MV-4-11 (cell line): ENCODE data around the gene STIM2.
A peak's percentile ranks its signal among the peaks of the same experiment; 100 is the strongest.
"Not testable (repeated sequence)": the region's sequence is repeated elsewhere in the genome, so short reads cannot be mapped to it uniquely, and the experiment has no call there.

Experiments
- DNase-seq: peaks from one replicate; lab custom pipeline; 2025; lab: John Stamatoyannopoulos, UW

Gene STIM2

DNA sequence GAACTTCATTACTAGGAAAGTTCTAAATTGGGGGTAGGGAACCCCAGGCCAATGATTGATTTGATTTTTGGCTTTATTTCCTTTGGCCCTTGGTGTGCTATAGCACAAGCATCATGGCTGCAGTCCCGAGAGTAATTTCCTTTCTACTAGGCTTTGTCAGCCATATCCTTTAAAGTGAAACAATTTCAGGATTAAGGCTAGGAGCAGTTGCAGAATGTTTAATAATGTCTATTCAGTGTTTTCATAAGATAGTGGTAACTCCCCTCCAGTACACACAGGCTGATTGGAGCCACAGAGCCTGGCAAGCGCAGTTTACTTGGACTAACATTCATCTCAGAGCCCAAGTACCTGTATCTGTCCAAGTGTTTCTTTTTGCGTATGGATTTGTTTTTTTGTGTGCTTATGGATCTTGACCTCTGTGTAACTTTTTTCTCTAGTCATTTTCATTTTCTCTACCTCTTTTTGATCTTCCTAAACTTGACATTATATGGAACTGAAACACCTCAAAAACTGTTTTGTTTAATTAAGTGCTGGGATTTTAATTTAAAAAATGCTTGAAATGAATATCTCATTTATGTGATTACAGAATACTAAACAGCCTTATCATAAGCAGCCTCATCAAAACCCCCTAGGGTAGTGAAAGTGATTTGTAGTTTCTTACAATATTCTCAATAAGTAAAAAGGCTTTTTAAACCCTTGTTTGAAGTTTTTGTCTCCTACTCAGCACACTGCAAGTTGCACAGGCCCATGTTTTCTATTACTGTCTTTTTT lies 7.5 kb downstream of the STIM2 start:
- no peak for DNase-seq

DNA sequence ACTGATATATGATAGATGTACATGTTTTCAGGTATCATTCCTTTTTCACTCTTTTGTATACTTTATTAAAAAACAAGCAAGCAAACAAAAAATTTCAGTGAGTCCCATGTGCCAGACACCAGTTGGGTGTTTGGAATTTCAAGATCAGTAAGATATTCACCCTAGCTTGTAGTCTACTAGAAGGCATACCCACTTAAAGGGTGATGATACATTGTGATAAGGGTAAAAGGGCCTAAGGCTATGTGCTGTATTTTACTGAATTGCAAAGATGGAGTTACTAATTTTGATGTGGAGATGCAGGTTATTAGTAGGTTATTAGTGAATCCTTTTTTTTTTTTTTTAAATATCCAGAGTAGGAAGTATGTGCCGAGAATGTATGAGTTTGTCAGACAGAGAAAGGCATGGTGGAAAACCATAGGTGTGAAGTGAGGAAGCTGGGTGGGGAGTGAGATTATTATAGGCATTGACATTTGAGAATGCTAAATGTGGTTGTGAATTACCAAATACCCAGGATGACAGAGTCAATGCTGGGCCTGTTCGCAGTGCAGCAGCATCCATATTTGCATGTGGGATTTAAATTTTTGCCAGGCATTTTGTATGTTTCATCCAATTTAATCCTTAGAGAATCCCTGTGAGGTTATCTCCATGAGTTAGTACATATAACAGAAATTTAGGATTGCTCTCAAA lies 10.1 kb downstream of the STIM2 start:
- no peak for DNase-seq

DNA sequence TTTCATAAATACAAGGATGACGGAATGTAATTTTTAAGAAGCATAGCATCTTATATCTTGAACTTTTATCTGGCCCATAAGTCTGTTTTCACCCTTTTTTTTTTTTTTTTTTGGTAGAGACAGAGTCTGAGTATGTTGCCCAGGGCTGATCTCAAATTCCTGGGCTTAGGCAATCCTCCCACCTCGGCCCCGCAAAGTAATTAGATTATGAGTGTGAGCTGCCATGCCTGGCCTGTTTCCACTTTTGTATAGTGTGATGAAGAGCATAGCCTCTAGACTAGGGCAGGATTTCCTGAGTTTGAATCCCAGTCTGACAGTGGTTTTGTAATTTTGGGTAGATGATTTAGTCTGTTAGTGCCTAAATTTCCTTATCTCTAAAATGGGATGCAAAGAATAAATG lies 11.0 kb downstream of the STIM2 start:
- no peak for DNase-seq

DNA sequence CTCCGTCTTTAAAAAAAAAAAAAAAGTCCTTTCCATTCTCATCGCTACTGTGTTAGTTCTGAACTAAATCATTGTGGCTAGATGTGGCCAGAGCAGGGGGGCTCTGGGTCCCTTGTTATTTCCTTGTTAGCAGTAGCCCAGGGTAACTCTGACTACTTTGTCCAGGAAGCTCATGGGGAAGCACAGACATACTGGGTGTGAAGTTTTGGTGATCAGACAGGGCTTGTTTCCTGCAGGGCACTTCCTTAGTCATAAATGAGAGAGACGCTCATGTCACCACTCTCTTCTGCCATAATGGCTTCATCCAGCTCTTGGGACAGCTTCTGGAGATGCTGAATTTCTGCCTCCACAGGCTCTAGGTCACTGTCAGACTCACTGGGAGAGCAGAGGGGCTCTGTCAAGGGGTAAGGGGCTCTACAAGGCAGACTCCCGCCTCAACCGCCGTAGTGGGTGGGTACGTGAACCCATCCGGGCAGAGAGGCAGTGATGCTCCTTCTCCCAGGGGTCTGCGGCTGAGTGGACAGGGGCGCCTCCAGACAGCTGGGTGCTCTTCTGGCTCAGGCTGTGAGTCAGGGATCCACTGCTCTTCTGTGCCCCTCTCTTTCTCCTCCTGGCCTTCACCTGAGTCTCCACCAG lies 12.9 kb downstream of the STIM2 start:
- peak; percentile 21 for DNase-seq

DNA sequence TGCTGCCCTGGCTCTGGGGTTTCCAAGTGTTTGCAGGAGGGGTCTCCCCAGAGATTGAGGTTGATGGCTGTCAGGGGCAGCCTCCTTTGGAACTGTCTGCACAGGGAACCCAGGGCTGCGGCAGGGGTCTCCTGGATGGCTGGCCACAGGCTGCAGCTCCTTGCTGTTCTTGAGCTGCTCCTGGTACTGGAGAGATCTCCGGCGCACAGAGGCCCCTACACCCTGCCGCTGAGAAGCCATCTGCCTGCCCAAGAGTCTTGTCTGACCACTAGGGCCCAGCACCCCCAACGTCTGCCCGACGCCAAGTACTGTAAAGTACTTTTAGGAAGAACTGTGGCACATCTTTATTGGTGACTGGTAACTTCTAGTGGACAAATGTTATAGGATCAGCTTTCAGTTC lies 13.5 kb downstream of the STIM2 start:
- no peak for DNase-seq

DNA sequence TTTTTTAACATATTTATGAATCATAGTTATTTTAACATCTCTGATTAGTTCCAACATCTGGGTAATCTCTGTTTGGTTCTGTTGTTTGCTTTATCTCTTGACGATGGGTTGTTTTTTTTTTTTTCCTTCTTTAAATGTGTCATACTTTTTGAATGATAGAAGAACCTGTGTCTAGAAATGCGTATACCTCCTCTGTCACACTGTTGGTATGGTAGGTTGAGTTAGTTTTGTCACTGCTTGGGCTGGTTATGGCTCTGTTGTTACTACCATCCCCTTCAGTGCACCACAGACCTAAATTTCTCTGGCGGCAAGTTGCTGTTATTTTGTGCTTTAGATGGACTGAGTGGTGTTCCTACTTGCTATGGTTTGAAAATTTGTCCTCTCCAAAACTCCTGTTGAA lies 16.8 kb downstream of the STIM2 start:
- DNase-seq: no peak

DNA sequence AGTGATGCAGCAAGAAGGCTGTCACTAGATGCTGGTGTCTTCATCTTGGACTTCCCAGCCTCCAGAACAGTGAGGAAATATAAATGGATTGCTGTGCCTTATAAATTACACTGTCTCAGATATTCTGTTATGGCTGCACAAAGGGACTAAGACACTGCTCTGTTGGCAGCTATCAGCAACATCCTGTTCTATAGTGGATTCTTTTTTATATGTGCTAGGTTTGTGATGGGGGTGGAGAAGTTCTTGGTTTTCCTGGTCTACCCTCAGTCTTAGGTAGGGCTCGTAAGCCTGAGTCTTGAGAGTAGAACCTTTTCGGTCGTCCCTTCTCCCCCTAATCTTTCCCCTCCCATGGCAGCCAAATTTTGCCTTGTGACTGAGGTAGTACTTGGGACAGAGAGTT lies 17.3 kb downstream of the STIM2 start:
- no peak for DNase-seq

DNA sequence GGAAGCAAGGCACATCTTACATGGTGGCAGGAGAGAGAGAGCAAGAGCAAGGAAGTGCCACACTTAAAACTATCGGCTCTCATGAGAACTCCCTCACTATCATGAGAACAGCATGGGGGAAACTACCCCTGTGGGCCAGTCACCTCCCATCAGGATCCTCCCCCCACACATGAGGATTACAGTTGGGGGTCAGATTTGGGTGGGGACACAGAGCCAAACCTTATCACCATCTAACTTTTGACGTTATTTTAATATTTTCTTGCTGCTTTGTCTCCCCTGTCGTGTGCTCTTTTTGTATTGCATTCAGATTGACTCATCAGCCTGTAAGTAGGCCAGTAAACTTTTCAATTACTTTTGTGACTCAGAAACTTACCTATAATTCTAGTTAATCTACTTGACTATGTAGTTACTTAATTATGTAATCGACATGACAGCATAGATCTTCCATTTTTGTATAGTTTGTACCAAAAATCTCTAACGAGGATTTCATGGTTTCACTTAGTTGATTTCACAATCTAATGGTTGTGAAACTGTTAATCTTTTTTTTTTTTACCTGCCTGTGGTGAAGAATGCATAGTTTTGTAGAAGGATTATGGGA lies 18.3 kb downstream of the STIM2 start:
- peak; percentile 3 for DNase-seq

DNA sequence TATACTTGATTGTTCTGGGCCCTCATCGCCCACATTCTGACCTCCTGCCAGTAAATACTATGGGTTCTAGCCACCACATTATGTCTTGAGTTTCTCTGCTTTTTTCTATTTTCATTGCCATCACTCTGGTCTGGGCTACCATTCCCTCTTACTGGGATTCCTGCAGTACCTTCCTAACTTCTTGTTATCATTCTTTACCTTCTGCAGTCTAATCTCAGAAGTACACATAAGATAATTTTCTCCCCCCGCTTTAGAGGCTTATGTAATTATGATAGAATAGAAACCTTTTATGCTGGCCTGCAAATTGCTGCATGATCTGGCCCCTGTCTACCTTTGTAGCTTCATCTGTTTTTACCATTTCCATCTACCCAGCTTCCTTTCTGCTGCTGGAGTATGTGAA lies 19.2 kb downstream of the STIM2 start:
- no peak for DNase-seq

DNA sequence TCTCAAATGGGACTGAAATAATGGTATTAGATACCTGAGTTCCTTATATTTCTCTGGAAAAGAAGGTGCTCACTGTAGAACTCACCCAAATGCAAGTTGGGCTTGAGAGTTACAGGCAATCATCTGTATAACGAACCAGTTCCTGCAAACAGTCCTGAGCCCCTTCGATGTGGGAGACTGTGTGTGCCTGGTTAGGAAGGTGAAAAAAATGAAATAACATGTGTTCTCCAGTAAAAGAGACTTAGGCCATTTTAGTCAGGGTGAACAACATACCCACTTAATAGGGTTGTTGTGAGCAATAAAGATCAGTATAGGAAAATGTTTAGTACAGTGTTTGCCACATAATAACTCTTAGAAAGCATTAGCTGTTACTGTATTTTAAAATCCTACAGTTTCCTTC lies 23.4 kb downstream of the STIM2 start:
- DNase-seq: no peak

DNA sequence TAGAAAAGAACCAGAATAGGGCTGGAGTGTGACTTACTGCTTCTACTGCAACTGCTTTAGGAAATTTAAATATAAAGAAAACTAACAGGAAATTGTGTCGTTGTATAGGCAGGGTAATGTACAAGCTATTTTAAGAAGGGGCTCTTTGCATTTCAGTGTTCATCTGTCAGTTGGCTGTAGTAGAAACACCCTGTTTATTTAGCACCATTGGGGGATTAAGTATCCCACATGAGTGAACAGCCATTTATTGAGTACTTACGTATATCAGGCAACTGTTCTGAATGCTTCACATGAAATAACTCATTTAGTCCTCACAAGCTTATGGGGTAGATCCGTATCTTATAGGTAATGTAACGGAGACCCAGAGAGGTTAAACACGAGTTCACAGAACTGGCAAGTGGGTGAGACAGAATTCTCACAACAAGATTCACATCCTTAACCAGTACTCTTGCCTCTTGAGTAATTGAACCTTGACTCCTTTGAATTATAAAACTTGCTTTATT lies 23.9 kb downstream of the STIM2 start:
- no peak for DNase-seq

DNA sequence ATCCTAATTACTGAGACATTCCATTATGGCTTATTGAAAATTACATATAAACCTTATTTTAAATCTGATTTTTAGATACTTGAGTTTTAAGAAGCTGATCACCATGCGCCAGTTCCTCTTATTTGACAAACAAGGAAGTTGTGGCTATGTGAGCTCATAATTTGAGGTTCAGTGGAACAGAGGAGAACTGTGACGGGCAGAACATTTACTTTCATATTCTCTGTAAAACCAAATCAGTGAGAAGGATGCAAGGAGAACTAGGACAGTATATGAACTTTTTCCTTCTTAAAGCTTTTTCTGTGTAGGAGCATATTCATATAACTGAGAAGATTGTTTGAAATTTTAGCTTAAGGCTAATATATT lies 25.3 kb downstream of the STIM2 start:
- DNase-seq: peak; percentile 94

DNA sequence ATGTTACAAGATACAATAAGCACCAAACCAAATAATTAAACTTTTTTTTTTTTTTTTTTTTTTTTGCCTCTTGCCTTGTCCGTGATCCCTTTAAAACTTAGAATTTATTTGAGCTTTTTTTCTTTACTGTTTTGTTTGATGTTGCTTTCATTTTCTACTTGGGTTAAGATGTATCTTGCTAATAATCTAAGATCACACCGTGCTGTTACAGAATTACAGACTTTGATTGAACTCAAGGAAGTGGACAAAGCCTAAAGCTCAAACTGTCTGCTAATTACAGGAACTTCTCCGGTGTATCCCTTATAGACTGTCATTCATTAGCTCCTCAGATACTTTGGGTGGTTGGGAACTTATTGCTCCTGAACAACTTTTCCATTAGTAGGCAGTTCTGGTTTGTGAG lies 26.5 kb downstream of the STIM2 start:
- no peak for DNase-seq

DNA sequence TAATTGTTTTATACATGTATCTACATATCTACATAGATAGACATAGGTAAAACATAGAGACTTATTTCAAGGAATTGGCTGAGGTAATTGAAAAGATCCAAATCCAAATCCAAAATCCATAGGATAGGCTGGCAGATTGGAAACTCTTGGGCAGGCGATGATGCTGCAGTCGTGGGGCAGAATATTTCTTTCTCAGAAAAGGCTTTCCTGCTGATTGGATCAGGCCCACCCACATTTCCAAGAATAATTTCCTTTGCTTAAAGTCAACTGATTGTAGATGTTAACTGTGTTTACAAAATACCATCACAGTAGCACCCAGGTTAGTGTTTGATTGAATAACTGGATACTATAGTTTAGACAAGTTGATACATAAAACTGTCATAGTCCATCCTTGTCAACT lies 27.2 kb downstream of the STIM2 start:
- DNase-seq: no peak

DNA sequence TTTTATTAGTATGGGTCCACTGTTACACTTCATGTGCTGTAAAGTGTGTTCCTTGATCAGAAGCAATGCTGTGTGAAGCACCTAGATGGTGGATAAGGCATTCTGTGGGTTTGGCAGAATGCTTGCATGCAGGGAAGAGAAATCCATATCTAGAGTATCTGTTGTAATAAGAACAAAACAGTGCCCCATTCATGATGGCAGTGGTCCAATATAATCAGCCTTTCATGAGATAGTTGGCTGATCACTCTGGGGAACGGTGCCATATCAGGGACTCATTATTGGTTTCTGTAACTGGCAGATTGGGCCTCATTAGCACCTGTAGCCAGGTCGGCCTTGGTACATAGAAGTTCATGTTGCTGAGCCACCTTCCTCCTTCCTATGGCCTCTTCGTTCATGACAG lies 28.7 kb downstream of the STIM2 start:
- DNase-seq: no peak

DNA sequence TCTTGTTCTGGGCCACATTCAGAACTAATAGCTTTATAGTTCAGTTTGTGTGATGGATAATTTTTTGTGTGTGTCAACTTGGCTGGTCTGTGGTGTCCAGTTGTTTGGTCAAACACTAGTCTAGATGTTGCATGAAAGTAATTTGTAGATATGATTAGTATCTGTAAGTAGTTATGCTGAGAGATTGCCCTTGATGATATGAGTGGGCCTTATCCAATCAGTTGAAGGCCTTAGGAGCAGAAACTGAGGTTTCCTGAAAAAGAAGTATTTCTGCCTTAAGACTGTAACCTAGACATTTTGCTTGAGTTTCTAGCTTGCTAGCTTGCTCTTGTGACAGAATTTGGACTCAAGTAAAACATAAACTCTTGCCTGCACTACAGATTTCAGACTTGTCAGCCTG lies 30.4 kb downstream of the STIM2 start:
- no peak for DNase-seq

DNA sequence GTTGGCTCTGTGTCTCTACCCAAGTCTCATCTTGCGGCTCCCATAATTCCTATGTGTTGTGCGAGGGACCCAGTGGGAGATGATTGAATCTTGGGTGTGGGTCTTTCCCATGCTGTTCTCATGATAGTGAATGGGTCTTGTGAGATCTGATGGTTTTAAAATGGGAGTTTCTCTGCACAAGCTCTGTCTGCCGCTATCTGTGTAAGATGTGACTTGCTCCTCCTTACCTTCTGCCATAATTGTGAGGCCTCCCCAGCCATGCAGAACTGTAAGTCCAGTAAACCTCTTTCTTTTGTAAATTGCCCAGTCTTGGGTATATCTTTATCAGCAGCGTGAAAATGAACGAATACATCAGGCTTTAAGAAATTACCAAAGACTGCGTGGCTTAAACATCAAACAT lies 31.2 kb downstream of the STIM2 start:
- DNase-seq: no peak

DNA sequence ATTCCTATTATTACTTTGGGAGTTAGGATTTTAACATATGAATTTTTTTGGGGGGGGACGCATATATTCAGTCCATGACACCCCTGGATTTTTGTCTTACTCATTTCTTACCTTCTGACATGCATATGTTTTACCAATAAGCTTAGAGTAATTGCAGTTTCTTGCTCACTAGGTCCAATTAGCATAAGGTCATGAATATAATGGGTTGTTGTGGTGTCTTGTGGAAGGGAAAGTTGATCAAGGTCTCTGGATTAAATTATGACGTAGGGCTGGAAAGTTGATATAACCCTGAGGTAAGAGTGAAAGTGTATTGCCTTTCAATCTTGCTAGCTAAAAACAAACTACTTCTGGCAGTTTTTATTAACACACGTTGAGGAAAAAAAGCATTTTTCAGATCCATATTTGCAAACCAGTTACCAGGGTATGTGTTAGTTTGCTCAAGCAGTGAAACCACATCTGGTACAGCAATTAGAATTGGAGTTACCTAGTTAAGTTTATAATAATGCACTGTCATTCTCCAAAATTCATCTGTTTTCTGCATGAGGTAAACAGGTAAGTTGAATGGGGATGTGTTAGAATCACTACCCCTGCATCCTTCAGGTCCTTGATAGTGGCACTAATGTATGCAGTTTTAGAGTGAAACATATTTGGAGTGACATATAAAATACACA lies 32.0 kb downstream of the STIM2 start:
- DNase-seq: no peak

DNA sequence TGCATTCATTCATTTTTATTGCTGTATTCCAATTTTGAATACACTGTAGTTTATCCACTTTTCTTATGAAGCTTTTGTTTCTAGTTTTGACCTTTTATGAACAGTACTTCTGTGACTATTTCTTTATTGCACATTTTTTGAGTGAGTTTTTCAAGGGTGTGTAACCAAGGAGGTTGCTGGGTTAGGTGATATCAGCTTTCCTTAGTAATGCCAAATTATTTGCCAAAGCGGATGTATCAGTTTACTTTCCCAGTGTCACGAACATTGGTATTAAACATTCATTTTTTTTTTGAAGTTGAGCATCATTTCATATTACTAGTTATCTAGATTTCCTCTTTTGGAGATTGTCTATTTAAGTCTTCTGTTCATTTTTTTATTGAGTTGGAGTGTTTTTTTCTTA lies 32.9 kb downstream of the STIM2 start:
- no peak for DNase-seq

DNA sequence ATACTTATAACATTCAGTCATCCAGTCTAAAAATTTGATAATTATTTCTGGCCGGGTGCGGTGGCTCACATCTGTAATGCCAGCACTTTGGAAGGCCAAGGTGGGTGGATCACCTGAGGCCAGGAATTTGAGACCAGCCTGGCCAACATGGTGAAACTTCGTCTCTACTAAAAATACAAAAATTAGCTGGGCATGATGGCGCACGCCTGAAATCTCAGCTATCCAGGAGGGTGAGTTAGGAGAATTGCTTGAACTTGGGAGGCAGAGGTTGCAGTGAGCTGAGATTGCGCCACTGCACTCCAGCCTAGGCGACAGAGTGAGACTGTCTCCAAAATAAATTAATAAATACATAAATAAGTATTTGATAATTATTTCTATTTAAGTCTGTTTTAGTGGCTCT lies 34.2 kb downstream of the STIM2 start:
- not testable (repeated sequence) for DNase-seq

DNA sequence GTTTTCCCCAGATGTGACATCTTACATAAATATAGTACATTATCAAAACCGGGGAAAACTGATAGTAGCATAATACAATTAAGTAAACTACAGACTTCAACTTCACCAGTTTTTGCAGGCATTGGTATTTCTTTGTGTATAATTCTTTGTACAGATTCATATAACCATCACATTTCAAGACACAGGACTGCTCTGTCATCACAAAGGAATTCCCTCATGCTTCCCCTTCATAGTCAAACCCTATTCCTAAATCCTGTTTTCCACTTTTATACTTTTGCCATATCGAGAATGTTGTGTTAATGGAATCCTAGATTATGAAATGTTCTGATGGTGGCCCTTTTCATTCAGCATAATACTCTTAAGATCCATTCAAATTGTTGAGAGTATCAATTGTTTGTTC lies 36.0 kb downstream of the STIM2 start:
- no peak for DNase-seq

DNA sequence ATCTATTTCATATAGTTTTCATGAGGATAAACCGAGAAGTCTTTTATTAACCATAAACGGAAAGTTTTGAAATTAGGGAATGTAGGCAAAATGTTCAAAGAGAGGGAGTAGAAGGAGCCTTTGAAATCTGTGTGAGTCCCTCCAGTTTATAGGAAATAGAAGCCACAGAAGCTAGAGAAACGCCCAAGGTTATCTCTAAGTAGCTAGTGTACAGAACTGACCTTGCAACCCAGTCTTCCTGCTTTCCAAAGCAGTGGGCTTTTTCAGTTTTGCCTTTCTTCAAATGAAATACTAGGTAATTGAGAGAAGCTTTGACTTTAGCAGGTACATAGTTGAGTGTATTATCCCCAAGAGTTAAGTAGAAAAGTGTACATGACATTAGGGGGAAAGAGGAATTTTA lies 39.4 kb downstream of the STIM2 start:
- DNase-seq: no peak
